Measurements from ENCODE around the gene ERI3.

The ERI3 gene

DNA sequence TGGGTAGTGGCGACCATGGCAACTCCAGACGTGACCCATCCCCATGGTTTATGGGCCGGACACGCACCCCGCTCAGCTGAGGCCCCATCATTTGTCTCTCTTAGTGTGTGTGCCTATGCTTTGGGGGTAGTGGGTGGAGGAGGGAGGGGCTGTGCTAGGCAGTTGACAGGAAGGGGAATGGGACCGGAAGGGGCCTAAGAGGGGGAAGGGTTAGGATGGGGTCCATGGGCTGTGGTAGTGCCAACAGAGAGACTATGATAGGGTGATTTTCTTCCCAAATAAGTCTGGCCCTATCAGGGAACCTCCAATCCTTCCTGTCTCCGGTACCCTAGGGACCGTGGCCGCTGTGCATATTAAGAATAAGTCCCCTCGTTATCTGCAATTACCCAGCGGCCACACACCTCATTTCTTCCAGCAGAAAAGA, 131.9 kb downstream of the ERI3 start:
- TF ChIP-seq TAF1 (IDR thresholded peaks at IDR 0.05; ENCODE audit: borderline replicate concordance, low read depth, low read length) (no peak), POLR2A (IDR thresholded peaks at IDR 0.05; ENCODE audit: low read depth, low read length) (no peak), POLR2AphosphoS5 (IDR thresholded peaks at IDR 0.05; ENCODE audit: low read depth, low read length) (no peak)

DNA sequence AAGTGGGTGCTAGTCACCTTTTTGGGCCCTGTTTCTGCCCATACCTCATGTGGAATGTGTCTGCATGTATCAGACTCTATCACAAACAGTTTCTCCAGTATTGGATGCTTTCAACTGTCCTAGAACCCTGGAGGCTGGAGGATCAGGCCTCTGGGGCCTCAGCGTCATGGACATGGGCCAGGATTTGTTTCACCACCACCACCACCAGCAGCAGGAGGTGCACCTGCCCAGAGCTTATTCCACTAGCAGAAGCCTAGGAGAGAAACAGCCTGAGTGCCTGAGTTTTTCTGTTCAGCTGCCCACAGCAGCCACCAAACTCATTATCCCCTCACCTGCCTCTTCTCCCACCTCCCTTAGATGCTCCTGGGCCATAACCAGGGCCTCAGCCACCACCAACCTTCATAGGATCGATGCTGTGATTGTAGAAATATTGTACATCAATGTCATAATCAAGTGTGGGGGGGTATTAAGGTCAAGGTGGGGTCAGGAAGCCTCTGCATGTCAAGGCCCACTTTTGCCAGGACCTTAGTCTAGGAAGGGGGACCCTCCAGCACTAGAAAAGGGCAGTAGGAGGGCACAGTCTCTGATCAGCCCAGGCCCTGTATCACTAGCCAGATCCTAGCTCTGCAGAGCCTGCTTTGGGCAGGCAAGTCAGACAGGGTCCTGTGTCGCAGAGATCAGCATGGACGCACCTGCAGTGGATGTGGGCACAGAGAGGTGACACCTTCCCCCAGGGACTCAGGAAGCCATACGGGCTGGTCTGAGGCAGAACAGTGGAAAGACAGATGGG, 132.5 kb downstream of the ERI3 start:
- DNase-seq (ENCODE audit: insufficient read length) (no peak), FAIRE-seq (no peak)
- TF ChIP-seq TAF1 (IDR thresholded peaks at IDR 0.05; ENCODE audit: borderline replicate concordance, low read depth, low read length) = no peak
- peak; percentile 29; the same call in 1 of the 2 replicates for TF ChIP-seq POLR2A (IDR thresholded peaks at IDR 0.05; ENCODE audit: low read depth, low read length)

More for the DNA sequence above, 131.9 kb downstream of the ERI3 start:
- DNase-seq (ENCODE audit: insufficient read length) (no peak), FAIRE-seq (no peak)

DNA sequence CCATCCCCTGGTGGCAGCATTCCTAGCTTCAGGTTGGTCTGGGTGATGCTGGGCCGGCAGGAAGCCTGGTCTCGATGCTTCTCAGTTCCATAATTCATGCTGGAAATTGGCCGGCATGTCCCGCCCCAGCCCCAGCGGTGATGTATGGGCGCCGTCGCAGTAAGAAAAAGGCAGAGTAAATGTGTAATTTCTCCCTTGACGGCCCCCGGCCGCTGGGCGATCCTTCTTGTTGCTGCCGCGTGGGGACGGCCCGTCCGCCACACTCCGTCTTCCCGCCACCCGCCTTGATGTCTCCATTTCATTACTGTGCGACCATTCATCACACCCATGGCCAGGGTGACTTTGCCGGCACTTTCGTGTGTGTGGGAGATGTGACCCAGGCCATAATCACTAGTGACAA, 133.3 kb downstream of the ERI3 start:
- DNase-seq (ENCODE audit: insufficient read length) = no peak

DNA sequence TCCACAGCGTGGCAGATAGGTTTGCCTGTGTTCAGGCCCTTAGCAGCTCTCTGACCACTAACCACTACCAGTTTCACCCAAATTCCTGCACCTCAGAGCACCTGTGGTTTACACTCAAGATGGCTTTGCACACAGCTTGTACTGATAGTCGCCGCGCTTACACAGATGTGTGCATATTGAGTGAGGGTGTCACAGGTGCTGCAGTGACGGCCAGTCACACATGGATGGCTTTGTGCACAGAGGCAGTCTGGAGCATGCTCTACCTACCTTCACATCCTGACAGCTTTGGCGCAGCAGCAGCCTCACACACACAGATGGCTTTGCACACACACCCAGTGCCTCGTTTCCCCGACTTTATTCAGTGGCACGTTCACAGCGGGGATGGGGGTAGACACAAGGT, 134.3 kb downstream of the ERI3 start:
- no peak for DNase-seq (ENCODE audit: insufficient read length)
- FAIRE-seq = no peak
- TF ChIP-seq TAF1 (IDR thresholded peaks at IDR 0.05; ENCODE audit: borderline replicate concordance, low read depth, low read length) = no peak
- no peak for TF ChIP-seq POLR2A (IDR thresholded peaks at IDR 0.05; ENCODE audit: low read depth, low read length)
- TF ChIP-seq POLR2AphosphoS5 (IDR thresholded peaks at IDR 0.05; ENCODE audit: low read depth, low read length) = no peak; the same call in 1 of the 2 replicates

More for the DNA sequence above, 133.3 kb downstream of the ERI3 start:
- TF ChIP-seq TAF1 (IDR thresholded peaks at IDR 0.05; ENCODE audit: borderline replicate concordance, low read depth, low read length) = no peak
- TF ChIP-seq POLR2AphosphoS5 (IDR thresholded peaks at IDR 0.05; ENCODE audit: low read depth, low read length) = no peak
- no peak for TF ChIP-seq POLR2A (IDR thresholded peaks at IDR 0.05; ENCODE audit: low read depth, low read length)
- no peak for FAIRE-seq

DNA sequence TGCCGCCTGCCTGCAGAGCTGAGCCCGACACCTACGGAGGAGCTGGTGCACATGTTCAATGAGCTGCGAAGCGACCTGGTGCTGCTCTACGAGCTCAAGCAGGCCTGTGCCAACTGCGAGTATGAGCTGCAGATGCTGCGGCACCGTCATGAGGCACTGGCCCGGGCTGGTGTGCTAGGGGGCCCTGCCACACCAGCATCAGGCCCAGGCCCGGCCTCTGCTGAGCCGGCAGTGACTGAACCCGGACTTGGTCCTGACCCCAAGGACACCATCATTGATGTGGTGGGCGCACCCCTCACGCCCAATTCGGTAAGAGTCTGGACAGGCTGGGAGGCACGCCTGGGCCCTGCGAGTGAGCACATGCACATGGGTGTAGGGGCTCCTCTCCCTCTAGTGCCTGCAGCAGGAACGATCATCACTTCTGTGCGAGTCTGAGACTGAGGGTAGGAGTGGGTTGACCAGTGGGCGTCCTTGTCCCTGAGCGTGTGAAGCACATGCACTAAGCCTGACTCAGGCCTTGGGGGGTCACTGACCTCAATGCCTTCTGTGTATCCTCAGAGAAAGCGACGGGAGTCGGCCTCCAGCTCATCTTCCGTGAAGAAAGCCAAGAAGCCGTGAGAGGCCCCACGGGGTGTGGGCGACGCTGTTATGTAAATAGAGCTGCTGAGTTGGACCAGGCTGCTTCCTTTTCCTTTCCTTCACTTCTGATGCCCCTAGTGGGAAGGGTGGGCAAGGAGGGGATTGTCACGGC, 134.9 kb downstream of the ERI3 start:
- FAIRE-seq = no peak
- TF ChIP-seq POLR2AphosphoS5 (IDR thresholded peaks at IDR 0.05; ENCODE audit: low read depth, low read length) (no peak), TAF1 (IDR thresholded peaks at IDR 0.05; ENCODE audit: borderline replicate concordance, low read depth, low read length) (no peak), POLR2A (IDR thresholded peaks at IDR 0.05; ENCODE audit: low read depth, low read length) (no peak)
- no peak for DNase-seq (ENCODE audit: insufficient read length)

DNA sequence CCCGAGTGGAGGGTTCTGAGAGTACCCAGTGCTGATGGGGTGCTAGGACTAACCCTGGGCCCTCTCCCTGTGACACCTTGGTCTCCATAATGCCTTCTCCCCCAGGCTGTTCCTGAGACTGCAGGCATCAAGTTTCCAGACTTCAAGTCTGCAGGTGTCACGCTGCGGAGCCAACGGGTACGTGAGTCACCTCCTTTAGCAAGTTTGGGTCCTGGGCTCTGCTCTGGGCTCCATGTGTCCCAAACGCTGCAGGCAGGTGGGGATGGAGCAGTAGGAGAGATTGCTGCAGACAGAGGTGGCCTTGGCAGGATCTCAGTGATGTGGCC, 135.8 kb downstream of the ERI3 start:
- DNase-seq (ENCODE audit: insufficient read length) (no peak), FAIRE-seq (no peak)
- no peak for TF ChIP-seq POLR2A (IDR thresholded peaks at IDR 0.05; ENCODE audit: low read depth, low read length)

DNA sequence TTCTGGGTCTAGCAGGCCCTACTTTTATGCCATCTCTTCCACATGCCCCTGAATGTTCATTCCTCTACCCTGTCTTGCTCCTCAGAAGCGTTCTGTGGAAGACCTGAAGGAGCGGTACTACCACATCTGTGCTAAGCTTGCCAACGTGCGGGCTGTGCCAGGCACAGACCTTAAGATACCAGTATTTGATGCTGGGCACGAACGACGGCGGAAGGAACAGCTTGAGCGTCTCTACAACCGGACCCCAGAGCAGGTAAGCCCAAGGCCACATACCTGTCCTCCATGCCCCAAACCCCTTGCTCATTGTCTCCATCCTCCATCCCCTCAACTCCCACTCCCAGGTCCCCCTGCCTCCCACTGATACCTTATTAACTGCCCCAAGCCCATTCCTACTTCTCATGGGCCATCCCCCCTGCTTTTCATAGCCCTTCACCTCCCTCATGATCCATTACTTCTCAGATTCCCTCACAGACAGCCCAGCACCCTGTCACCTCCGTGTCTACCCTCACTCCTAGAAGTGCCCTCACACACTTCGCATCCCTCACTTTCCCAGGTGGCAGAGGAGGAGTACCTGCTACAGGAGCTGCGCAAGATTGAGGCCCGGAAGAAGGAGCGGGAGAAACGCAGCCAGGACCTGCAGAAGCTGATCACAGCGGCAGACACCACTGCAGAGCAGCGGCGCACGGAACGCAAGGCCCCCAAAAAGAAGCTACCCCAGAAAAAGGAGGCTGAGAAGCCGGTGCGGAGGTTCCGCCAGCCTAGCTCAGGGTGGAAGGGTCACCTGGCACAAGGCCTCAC, 136.4 kb downstream of the ERI3 start:
- no peak for TF ChIP-seq POLR2A (IDR thresholded peaks at IDR 0.05; ENCODE audit: low read depth, low read length)
- TF ChIP-seq POLR2AphosphoS5 (IDR thresholded peaks at IDR 0.05; ENCODE audit: low read depth, low read length) = no peak
- no peak for TF ChIP-seq TAF1 (IDR thresholded peaks at IDR 0.05; ENCODE audit: borderline replicate concordance, low read depth, low read length)
- no peak for DNase-seq (ENCODE audit: insufficient read length)
- no peak for FAIRE-seq

DNA sequence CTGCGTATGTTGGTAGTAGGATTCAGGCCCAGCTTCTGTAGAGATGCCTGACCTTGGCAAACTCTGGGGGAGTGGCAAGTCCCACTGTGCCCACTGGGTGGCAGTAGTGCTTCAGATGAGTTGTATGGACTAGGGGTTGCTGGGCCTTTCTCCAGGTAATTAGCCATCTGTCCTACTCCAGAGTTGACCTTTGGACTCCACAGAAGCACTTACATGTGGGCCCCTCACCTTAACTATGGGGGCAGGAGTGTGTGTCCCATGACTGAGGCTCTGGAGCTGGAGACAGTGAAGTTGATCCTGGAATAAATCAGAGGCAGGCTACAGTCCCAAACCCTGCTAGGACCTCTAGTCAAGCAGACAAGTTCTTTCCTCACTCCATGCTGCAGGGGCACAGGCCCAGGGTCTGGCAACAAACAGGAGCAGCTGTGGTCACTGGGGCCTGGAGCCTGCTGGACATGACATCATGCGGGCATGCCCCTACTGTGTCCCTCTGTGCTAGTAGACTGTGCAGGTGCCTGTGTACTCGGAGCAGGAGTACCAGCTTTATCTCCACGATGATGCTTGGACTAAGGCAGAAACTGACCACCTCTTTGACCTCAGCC, 137.1 kb downstream of the ERI3 start:
- DNase-seq (ENCODE audit: insufficient read length) (peak; percentile 48), FAIRE-seq (peak; percentile 94)
- TF ChIP-seq POLR2A (IDR thresholded peaks at IDR 0.05; ENCODE audit: low read depth, low read length) = no peak

DNA sequence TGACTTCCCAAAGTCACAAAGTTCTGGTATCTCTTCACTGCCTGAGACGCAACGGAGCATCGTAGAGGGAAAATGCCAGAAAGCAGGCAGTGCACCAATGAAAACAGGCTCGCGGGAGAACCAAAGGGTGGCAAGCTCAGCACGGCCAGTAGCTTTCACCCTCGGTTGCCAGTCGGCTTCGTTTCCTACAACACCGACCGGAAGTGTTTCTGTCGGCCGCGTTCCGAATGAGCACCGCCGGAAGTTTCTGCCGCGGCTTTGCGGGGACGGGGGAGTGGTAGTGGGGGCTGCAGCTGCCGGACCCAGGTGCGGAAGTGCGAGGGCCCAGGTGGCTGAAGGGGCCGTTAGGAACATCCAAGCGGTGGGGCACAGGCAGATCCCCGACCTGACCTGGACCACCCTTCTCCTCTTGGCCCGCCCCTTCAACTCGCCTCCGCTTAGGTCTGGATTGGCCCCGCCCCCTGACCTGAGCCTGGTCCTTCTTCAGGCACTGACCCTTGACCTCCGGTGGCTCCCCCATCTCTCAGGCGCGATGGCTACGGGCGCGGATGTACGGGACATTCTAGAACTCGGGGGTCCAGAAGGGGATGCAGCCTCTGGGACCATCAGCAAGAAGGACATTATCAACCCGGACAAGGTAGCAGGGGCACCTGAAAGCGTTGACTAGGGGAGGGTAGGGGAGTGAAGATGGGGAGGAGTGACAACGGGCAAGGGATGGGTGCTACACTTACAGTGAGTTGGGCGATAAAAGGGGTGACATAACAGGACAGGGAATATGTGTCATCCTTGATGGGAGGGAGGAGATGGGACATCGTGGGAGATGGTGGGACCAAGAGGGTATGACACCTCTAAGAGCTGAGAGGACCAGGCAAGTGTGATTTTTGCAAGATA, 141.6 kb downstream of the ERI3 start, which contains the start of gene DMAP1:
Gene DMAP1, plus strand, starts transcription at position 250 of the 891 bp plus-strand sequence. Its CDS starts 283 bp downstream, at position 533.
- TF ChIP-seq TAF1 (IDR thresholded peaks at IDR 0.05; ENCODE audit: borderline replicate concordance, low read depth, low read length) (peak; percentile 71), POLR2A (IDR thresholded peaks at IDR 0.05; ENCODE audit: low read depth, low read length) (peak; percentile 71), POLR2AphosphoS5 (IDR thresholded peaks at IDR 0.05; ENCODE audit: low read depth, low read length) (peak; percentile 77)
- peak; percentile 36 for DNase-seq (ENCODE audit: insufficient read length)
- FAIRE-seq = peak; percentile 87

DNA sequence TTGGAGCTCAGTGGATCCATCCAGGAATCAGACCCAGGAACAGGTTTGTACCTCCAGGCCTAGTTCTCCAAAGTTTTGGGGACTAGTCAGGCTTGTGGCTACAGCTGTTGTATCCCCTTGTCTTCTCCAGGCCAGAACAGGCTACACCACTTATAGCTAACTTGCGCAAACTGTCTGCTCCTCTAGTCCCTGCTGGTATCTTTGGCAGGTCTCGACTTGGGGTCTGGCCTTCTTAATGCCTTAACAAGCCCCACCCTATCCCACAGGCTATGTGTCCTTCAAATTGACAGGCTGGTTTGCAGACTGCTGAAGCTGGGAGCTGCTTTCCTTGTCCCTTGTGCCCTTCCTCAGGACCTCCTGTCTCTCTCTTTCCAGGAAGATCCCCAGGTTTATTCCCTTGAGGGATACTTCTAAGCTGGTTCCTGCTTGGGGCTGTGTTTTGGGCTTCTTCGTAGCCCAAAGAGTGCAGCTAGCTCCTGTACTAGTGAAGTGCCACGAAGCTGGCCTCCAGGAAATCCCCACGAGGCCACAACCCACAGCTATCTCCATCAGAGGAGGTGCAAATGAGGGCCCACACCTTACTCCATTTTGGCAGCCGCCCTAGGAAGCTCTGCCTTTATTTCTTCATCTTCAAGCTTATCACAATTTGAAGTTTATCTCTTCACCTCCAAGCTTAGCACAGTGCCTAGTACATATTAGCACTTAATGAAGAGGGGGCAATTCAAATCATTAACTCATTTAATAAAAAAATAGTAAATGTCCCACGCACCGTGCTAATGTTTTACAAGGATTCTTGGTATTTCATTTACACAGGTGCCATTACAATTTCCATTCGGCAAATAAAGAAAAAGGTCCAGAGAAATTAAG, 142.5 kb downstream of the ERI3 start:
- no peak for TF ChIP-seq TAF1 (IDR thresholded peaks at IDR 0.05; ENCODE audit: borderline replicate concordance, low read depth, low read length)
- no peak; the same call in 1 of the 2 replicates for TF ChIP-seq POLR2A (IDR thresholded peaks at IDR 0.05; ENCODE audit: low read depth, low read length)
- TF ChIP-seq POLR2AphosphoS5 (IDR thresholded peaks at IDR 0.05; ENCODE audit: low read depth, low read length) = no peak
- FAIRE-seq (peak; percentile 51), DNase-seq (ENCODE audit: insufficient read length) (no peak)

All from GM12892 (cell line).